GM23338 (cell line): Measurements from ENCODE around the gene PFKFB3. TPM values are rescaled to one million over a fixed set of nuclear protein-coding genes. Genes with fewer than 3 reads are reported as not detected.

Source experiments
- ATAC-seq: fragments of 200-7000 bp; cut with Tn5 transposase; 3 replicates; pipeline ENCODE4 v1.9.1; 2020
- DNase-seq: peaks from one replicate; pipeline ENCODE4 v3.0.0-alpha.2; 2015; ENCODE audit warnings: low spot score
- H2AFZ ChIP-seq: fragments of 200-600 bp; sonication (generic); 2 replicates; pipeline ENCODE4 v1.8.0; 2016; ENCODE audit warnings: antibody characterized with exemption, mild to moderate bottlenecking, moderate library complexity
- H3F3A ChIP-seq: fragments of 200-600 bp; sonication (generic); replicated peaks from 2 replicates; pipeline ENCODE4 v1.8.0; 2017; ENCODE audit warnings: antibody characterized with exemption, mixed run types, low read depth
- H3K27ac ChIP-seq: fragments of 200-600 bp; sonication (generic); 2 replicates; pipeline ENCODE4 v1.6.1; 2016; ENCODE audit warnings: low read depth
- H3K27me3 ChIP-seq: fragments of 200-600 bp; sonication (generic); 2 replicates; pipeline ENCODE4 v1.8.0; 2016; ENCODE audit warnings: mild to moderate bottlenecking, mixed run types, moderate library complexity; ENCODE audit not compliant: insufficient read depth
- H3K36me3 ChIP-seq: fragments of 200-600 bp; sonication (generic); 2 replicates; pipeline ENCODE4 v1.8.0; 2016; ENCODE audit warnings: mild to moderate bottlenecking; ENCODE audit not compliant: insufficient read depth
- H3K4me1 ChIP-seq: fragments of 200-600 bp; sonication (generic); 2 replicates; pipeline ENCODE4 v1.8.0; 2016; ENCODE audit warnings: mild to moderate bottlenecking, moderate library complexity; ENCODE audit not compliant: insufficient read depth
- H3K4me2 ChIP-seq: fragments of 200-600 bp; sonication (generic); 2 replicates; pipeline ENCODE4 v1.7.1; 2017; ENCODE audit warnings: mixed run types
- H3K4me3 ChIP-seq: fragments of 200-600 bp; sonication (generic); 2 replicates; pipeline ENCODE4 v1.6.1; 2016; ENCODE audit warnings: mixed run types
- H3K79me2 ChIP-seq: fragments of 200-600 bp; sonication (generic); replicated peaks from 2 replicates; pipeline ENCODE4 v1.8.0; 2017; ENCODE audit warnings: mild to moderate bottlenecking; ENCODE audit not compliant: insufficient read depth
- H3K9me2 ChIP-seq: fragments of 200-600 bp; sonication (generic); 2 replicates; pipeline ENCODE4 v1.8.0; 2017; ENCODE audit not compliant: insufficient read depth
- H4K20me1 ChIP-seq: fragments of 200-600 bp; sonication (generic); replicated peaks from 2 replicates; pipeline ENCODE4 v1.8.0; 2017; ENCODE audit warnings: mild to moderate bottlenecking; ENCODE audit not compliant: insufficient read depth
- H3K27ac Mint-ChIP-seq: 2 replicates; pipeline ENCODE4 v1.8.0; 2020; ENCODE audit warnings: inconsistent platforms, mild to moderate bottlenecking, moderate library complexity, mixed read lengths
- H3K27me3 Mint-ChIP-seq: 3 replicates; pipeline ENCODE4 v1.8.0; 2022; ENCODE audit warnings: low read depth, mild to moderate bottlenecking, moderate library complexity, mixed read lengths, inconsistent platforms; ENCODE audit not compliant: insufficient read depth, poor library complexity
- H3K36me3 Mint-ChIP-seq: 3 replicates; pipeline ENCODE4 v1.8.0; 2021; ENCODE audit warnings: low read depth, mild to moderate bottlenecking, inconsistent platforms, moderate library complexity, mixed read lengths
- H3K4me1 Mint-ChIP-seq: 3 replicates; pipeline ENCODE4 v1.8.0; 2020; ENCODE audit warnings: mild to moderate bottlenecking, inconsistent platforms, mixed read lengths
- H3K4me3 Mint-ChIP-seq: 3 replicates; pipeline ENCODE4 v1.8.0; 2021; ENCODE audit warnings: moderate library complexity, mild to moderate bottlenecking, inconsistent platforms, mixed read lengths
- H3K9me3 Mint-ChIP-seq: 3 replicates; pipeline ENCODE4 v1.8.0; 2020; ENCODE audit warnings: moderate library complexity, mild to moderate bottlenecking, inconsistent platforms, mixed read lengths
- CTCF ChIP-seq, 2 experiments: fragments of 200-600 bp in 1 of 2; sonication (generic) in 1 of 2; conservative IDR thresholded peaks; 2 replicates each; pipeline versions ENCODE4 v1.5.1 to v1.6.1; 2016 to 2017; ENCODE audit warnings: antibody characterized with exemption in 2 of 2, low read depth in 2 of 2, mild to moderate bottlenecking in 2 of 2, moderate library complexity in 1 of 2
- EZH2 ChIP-seq: fragments of 200-600 bp; sonication (generic); IDR thresholded peaks from one replicate; pipeline ENCODE4 v1.8.0; 2017; ENCODE audit warnings: antibody characterized with exemption, mild to moderate bottlenecking, low read depth; ENCODE audit not compliant: unreplicated experiment
- EZH2phosphoT487 ChIP-seq: fragments of 200-600 bp; sonication (generic); IDR thresholded peaks from one replicate; pipeline ENCODE4 v1.8.1; 2018; ENCODE audit warnings: antibody characterized with exemption; ENCODE audit not compliant: unreplicated experiment
- JUNB ChIP-seq: IDR thresholded peaks from one replicate; pipeline ENCODE4 v1.6.1; 2016; ENCODE audit warnings: antibody characterized with exemption; ENCODE audit not compliant: unreplicated experiment
- POLR2AphosphoS5 ChIP-seq: IDR thresholded peaks from 2 replicates; pipeline ENCODE4 v1.6.1; 2016; ENCODE audit warnings: antibody characterized with exemption, low read depth
- REST ChIP-seq: IDR thresholded peaks from one replicate; pipeline ENCODE4 v1.6.1; 2018; ENCODE audit warnings: antibody characterized with exemption; ENCODE audit not compliant: unreplicated experiment
- polyA plus RNA-seq: library from polyadenylated mRNA; unstranded; fragments of >200 nt; fragmentation: Nextera tagmentation; extraction: Ambion mirVana; gene quantifications from 2 replicates; pipeline ENCODE4 v1.2.1, GENCODE V29; 2016
- total RNA-seq: library from RNA; depleted of rRNA; stranded (reverse); fragments of >200 nt; shearing (Covaris generic); gene quantifications from 2 replicates; pipeline ENCODE4 v1.2.3, GENCODE V29; 2014

Gene PFKFB3
- total and polyA plus RNA-seq, 2 experiments from 2014 or later, result 9.5 to 26.8 TPM

GRCh38 chr10:6225263-6225814, 22.6 kb downstream of the PFKFB3 start:
- Histone ChIP-seq H3K4me1 (no peaks in the 10 kb centered on the region), H3K9me2 (no peaks in the 10 kb centered on the region), H3K4me2 (no peak overlapping the region), H3K4me3 (no peak overlapping the region), H3K36me3 (peaks cover 12% of the 10 kb centered on the region; the same call in 1 of the 2 replicates), H2AFZ (no peak overlapping the region), H3K27me3 (no peaks in the 10 kb centered on the region), H3K27ac (no peak overlapping the region), H3K79me2 (no peaks in the 10 kb centered on the region), H4K20me1 (peaks cover 3% of the 10 kb centered on the region; the same call in 1 of the 2 replicates), H3F3A (no peaks in the 10 kb centered on the region)
- ATAC-seq (no peak), DNase-seq (no peak)
- no peak overlapping the region for H3K4me3 Mint-ChIP-seq
- no peaks in the 10 kb centered on the region; the same call in 2 of the 3 replicates for H3K9me3 Mint-ChIP-seq
- peaks cover 18% of the 10 kb centered on the region for H3K27me3 Mint-ChIP-seq
- TF ChIP-seq POLR2AphosphoS5 (no peak), EZH2phosphoT487 (no peak), REST (no peak)
- H3K27ac Mint-ChIP-seq, result no peak overlapping the region
- no peaks in the 10 kb centered on the region for H3K4me1 Mint-ChIP-seq
- peaks cover 78% of the 10 kb centered on the region for H3K36me3 Mint-ChIP-seq

- Mint-ChIP-seq H3K36me3 (peaks cover 73% of the 10 kb centered on the region), H3K9me3 (no peaks in the 10 kb centered on the region; the same call in 2 of the 3 replicates), H3K27ac (no peak overlapping the region), H3K27me3 (peaks cover 15% of the 10 kb centered on the region), H3K4me1 (no peaks in the 10 kb centered on the region), H3K4me3 (no peak overlapping the region)
- DNase-seq (no peak), ATAC-seq (no peak)
- Histone ChIP-seq H3K27ac (no peak overlapping the region), H3K9me2 (no peaks in the 10 kb centered on the region), H3K27me3 (no peaks in the 10 kb centered on the region), H3K4me2 (no peak overlapping the region), H4K20me1 (peaks cover 3% of the 10 kb centered on the region; the same call in 1 of the 2 replicates), H3K4me3 (no peak overlapping the region), H3K36me3 (peaks cover 10% of the 10 kb centered on the region; the same call in 1 of the 2 replicates), H3K4me1 (no peaks in the 10 kb centered on the region), H3K79me2 (no peaks in the 10 kb centered on the region), H2AFZ (no peak overlapping the region), H3F3A (no peaks in the 10 kb centered on the region)
- TF ChIP-seq EZH2 (no peak), REST (no peak), JUNB (no peak), POLR2AphosphoS5 (no peak), CTCF (conservative IDR thresholded peaks at IDR 0.05; ENCODE audit: low read depth in 2 of 2) (no peak)
Measured at GRCh38 chr10:6226216-6226615, 23.5 kb downstream of the PFKFB3 start.
